ENCODE measurements around the gene TNIK. TPM values are rescaled to one million over a fixed set of nuclear protein-coding genes. Genes with fewer than 3 reads are reported as not detected.

Gene TNIK
- total and polyA plus RNA-seq, 2 of the 13 experiments (the other 11 are each of a cell fraction or from before 2014, with no cell fraction given), result 0.15 to 0.22 TPM

DNA sequence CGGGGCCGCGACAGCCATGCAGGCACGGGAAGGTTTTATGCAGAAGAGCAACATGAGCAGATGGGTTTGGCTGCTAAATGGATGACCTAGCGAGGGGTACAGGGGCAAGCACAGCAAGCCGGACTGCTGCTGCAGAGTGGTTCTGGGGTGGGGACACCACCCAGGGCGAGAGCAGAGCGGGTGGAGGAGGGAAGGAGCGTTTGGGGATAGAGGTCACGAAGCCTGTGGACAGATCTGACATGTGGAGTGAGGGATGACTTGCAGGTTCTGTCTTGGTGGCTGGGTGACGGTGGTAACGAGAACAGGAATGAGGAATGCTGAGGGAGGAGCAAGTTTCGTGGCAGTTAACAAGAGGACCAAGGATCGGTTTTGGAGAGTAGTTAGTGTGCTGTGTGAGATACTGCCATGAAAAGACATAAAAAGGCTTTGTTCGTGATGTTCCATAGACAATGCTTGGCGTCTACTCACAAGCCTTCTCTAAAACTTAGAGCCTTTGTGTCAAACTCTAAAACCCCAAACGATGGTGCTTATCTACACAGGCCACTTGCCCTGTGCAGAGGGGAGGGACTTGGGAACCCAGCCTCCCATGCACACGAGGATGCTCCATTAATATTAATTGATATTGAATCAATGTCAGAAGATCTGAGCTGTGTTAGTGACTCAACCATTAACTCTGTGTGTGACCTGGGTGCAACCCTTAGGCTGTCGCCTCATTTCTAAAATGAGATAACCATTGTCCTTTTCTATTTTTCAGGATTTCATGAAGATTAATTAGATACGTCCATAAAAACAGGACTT lies 301.0 kb downstream of the TNIK start:
- ATAC-seq, result no peak
- Histone ChIP-seq H3K9ac (ENCODE audit: insufficient read depth, low read depth, low read length) (no peak overlapping the region), H4K20me1 (ENCODE audit: insufficient read depth, low read length) (no peaks in the 10 kb centered on the region), H3K9me3 (ENCODE audit: low read length) (peaks cover 10% of the 10 kb centered on the region), H3K27ac (ENCODE audit: extremely low read length, insufficient read depth, low read length) (no peak overlapping the region), H3K4me2 (ENCODE audit: low read depth, low read length) (no peak overlapping the region), H2AFZ (ENCODE audit: low read length) (no peak overlapping the region), H3K36me3 (replicated peaks in 1 of 2; ENCODE audit: control insufficient read depth in 1 of 2, insufficient read depth in 2 of 2, low read length in 2 of 2) (no peaks in the 10 kb centered on the region), H3K79me2 (ENCODE audit: insufficient read depth, low read length) (no peaks in the 10 kb centered on the region), H3K4me1 (ENCODE audit: insufficient read depth, low read length) (peaks cover 34% of the 10 kb centered on the region), H3K27me3 (ENCODE audit: control insufficient read depth in 1 of 2, insufficient read depth in 2 of 2, low read length in 2 of 2) (no peaks in the 10 kb centered on the region), H3K4me3 (replicated peaks in 1 of 3; ENCODE audit: insufficient read depth in 1 of 3, low read depth in 2 of 3, low read length in 3 of 3) (no peak overlapping the region)
- no peak for DNase-seq (ENCODE audit: low spot score)
- ChIA-PET POLR2A (no interaction called here), CTCF (ENCODE audit: low intra/inter-chr PET ratio, low total read pairs) (no interaction called here)
- intact Hi-C loops (cut with micrococcal nuclease; ENCODE audit: unreplicated experiment) (no loop called here), in situ Hi-C loops (cut with HindIII; ENCODE audit: extremely low pct_ligation_motif_present, low pct_unique_long_range_greater_than_20kb) (no loop called here)
- FAIRE-seq, result no peak
- 90% methylated on average over 20 of the region's 20 CpGs for WGBS (ENCODE audit: low lambda C conversion rate)
- BruUV-seq (replicated peaks), result no TSS peak
- TF ChIP-seq NFE2L2 (IDR thresholded peaks at IDR 0.05; ENCODE audit: low read length), result 0 out of 2 replicates have a peak, but pooled peaks have one; percentile 44
- TF ChIP-seq, protein P1, sequence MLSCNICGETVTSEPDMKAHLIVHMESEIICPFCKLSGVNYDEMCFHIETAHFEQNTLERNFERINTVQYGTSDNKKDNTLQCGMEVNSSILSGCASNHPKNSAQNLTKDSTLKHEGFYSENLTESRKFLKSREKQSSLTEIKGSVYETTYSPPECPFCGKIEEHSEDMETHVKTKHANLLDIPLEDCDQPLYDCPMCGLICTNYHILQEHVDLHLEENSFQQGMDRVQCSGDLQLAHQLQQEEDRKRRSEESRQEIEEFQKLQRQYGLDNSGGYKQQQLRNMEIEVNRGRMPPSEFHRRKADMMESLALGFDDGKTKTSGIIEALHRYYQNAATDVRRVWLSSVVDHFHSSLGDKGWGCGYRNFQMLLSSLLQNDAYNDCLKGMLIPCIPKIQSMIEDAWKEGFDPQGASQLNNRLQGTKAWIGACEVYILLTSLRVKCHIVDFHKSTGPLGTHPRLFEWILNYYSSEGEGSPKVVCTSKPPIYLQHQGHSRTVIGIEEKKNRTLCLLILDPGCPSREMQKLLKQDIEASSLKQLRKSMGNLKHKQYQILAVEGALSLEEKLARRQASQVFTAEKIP (CRISPR knock-in tag; IDR thresholded peaks at IDR 0.05; ENCODE audit: borderline replicate concordance), result no peak

DNA sequence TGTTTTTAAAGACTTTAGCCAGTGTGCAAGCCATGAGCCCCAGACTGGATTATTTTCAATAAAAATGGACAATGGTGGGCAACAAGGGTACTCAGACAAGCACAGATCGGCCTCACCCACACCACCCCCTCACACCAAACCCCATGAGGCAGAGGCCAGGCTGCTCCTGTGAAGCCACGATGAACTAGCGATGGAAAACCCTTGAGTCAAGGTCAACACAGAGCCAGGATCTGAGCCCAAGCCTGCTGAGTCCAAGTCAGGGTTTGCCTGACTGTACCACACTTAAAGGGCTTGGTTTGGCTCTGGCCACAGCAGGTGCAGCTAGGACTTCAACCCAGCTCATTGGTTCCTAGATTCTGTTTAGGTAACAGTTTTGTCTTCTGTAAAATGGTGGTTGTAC lies 302.2 kb downstream of the TNIK start:
- ChIA-PET CTCF (ENCODE audit: low intra/inter-chr PET ratio, low total read pairs) (interaction anchor here (1.4 kb wide), 1 partner anchor 196 kb away, joined by 3 read pairs; no protein-coding TSS in a partner anchor), POLR2A (interaction anchor here (1.0 to 1.2 kb wide), 3 partner anchors 8 to 102 kb away, joined by 3 to 7 read pairs (median 5); no protein-coding TSS in a partner anchor)
- no peak overlapping the region for H3K4me3 ChIP-seq (replicated peaks in 1 of 3; ENCODE audit: insufficient read depth in 1 of 3, low read depth in 2 of 3, low read length in 3 of 3)
- H4K20me1 ChIP-seq (ENCODE audit: insufficient read depth, low read length), result no peaks in the 10 kb centered on the region
- H3K9ac ChIP-seq (ENCODE audit: insufficient read depth, low read depth, low read length), result no peak overlapping the region
- H3K27ac ChIP-seq (ENCODE audit: extremely low read length, insufficient read depth, low read length), result no peak overlapping the region
- H3K27me3 ChIP-seq (ENCODE audit: control insufficient read depth in 1 of 2, insufficient read depth in 2 of 2, low read length in 2 of 2), result no peaks in the 10 kb centered on the region
- H3K9me3 ChIP-seq (ENCODE audit: low read length), result peaks cover 6% of the 10 kb centered on the region
- H3K79me2 ChIP-seq (ENCODE audit: insufficient read depth, low read length), result no peaks in the 10 kb centered on the region
- no peaks in the 10 kb centered on the region for H3K36me3 ChIP-seq (replicated peaks in 1 of 2; ENCODE audit: control insufficient read depth in 1 of 2, insufficient read depth in 2 of 2, low read length in 2 of 2)
- 80% methylated on average over 1 of the region's 3 CpGs for WGBS (ENCODE audit: low lambda C conversion rate)
- no peak overlapping the region for H2AFZ ChIP-seq (ENCODE audit: low read length)
- no TSS peak for BruUV-seq (replicated peaks)
- H3K4me2 ChIP-seq (ENCODE audit: low read depth, low read length), result peak overlapping the region; percentile 88; the same call in 1 of the 2 replicates
- H3K4me1 ChIP-seq (ENCODE audit: insufficient read depth, low read length), result peaks cover 34% of the 10 kb centered on the region
- FAIRE-seq (no peak), DNase-seq (ENCODE audit: low spot score) (no peak), ATAC-seq (peak; percentile 13; the same call in 2 of the 3 replicates)
- in situ Hi-C loops (cut with HindIII; ENCODE audit: extremely low pct_ligation_motif_present, low pct_unique_long_range_greater_than_20kb), result no loop called here
- intact Hi-C loops (cut with micrococcal nuclease; ENCODE audit: unreplicated experiment), result loop anchor here (1.0 kb wide), 1 partner anchor 113 kb away; no protein-coding TSS in a partner anchor
- no peak for TF ChIP-seq GTF2F1 (IDR thresholded peaks at IDR 0.05; ENCODE audit: low read length)
- TF ChIP-seq HOXA5 (CRISPR knock-in tag; IDR thresholded peaks at IDR 0.05), result no peak
- no peak for TF ChIP-seq ZNF629 (CRISPR knock-in tag; conservative IDR thresholded peaks at IDR 0.05)
- TF ChIP-seq, protein P2, sequence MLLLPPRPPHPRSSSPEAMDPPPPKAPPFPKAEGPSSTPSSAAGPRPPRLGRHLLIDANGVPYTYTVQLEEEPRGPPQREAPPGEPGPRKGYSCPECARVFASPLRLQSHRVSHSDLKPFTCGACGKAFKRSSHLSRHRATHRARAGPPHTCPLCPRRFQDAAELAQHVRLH (CRISPR knock-in tag; IDR thresholded peaks at IDR 0.05; ENCODE audit: borderline replicate concordance, low read depth), result no peak
- TF ChIP-seq KLF11 (CRISPR knock-in tag; IDR thresholded peaks at IDR 0.05), result no peak
- TF ChIP-seq ETV6 (CRISPR knock-in tag; conservative IDR thresholded peaks at IDR 0.05), result no peak
- no peak for TF ChIP-seq TRIM24 (CRISPR knock-in tag; IDR thresholded peaks at IDR 0.05)
- TF ChIP-seq, protein P3, sequence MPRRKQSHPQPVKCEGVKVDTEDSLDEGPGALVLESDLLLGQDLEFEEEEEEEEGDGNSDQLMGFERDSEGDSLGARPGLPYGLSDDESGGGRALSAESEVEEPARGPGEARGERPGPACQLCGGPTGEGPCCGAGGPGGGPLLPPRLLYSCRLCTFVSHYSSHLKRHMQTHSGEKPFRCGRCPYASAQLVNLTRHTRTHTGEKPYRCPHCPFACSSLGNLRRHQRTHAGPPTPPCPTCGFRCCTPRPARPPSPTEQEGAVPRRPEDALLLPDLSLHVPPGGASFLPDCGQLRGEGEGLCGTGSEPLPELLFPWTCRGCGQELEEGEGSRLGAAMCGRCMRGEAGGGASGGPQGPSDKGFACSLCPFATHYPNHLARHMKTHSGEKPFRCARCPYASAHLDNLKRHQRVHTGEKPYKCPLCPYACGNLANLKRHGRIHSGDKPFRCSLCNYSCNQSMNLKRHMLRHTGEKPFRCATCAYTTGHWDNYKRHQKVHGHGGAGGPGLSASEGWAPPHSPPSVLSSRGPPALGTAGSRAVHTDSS (CRISPR knock-in tag; conservative IDR thresholded peaks at IDR 0.05), result no peak

All from HepG2 (cell line).